HuH-7.5 (cell line): ENCODE data around the gene SERPINA10.

Experiments used
- DNase-seq: peaks from one replicate; pipeline ENCODE4 v3.0.0; 2011; ENCODE audit warnings: low spot score

The SERPINA10 gene, protein sequence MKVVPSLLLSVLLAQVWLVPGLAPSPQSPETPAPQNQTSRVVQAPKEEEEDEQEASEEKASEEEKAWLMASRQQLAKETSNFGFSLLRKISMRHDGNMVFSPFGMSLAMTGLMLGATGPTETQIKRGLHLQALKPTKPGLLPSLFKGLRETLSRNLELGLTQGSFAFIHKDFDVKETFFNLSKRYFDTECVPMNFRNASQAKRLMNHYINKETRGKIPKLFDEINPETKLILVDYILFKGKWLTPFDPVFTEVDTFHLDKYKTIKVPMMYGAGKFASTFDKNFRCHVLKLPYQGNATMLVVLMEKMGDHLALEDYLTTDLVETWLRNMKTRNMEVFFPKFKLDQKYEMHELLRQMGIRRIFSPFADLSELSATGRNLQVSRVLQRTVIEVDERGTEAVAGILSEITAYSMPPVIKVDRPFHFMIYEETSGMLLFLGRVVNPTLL

DNA sequence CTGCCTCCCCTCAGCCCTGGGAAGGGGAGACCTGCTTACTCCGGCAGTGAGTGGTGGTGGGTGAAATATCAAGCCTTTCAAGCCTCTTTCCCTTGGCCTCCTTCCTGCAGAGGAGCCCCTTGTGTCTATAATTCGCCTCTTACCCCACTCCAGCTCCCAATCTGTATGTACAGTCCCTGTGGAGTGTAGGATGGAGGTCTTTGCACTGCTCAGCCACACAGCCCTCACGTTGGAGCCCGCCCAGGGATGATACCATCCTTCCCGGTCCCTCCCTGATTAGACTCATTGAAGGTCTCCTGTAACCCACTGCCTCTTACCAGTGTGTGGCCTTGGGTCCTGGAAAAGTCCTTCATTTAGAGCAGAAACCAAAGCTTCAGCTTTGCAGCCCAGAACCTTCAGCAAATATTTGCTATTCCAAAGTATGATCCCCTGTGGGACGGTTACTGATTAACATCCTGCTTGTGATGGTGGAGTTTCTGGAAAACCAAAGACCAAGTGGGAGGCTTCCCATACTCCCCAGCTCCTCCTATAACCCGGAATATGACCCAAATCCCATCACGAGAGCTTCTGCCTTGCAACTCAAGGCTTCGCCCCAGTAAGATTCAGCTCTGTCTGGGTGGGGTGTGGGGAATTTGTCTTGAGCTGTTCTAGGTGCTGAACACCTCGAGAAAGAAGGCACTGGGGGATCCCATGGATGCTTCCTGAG is at the start of gene SERPINA10:
SERPINA10 (minus strand) TSS at position 397 of the 706 bp plus-strand sequence. CDS start 2,675 bp downstream, outside the sequence.
- DNase-seq = peak; percentile 58

DNA sequence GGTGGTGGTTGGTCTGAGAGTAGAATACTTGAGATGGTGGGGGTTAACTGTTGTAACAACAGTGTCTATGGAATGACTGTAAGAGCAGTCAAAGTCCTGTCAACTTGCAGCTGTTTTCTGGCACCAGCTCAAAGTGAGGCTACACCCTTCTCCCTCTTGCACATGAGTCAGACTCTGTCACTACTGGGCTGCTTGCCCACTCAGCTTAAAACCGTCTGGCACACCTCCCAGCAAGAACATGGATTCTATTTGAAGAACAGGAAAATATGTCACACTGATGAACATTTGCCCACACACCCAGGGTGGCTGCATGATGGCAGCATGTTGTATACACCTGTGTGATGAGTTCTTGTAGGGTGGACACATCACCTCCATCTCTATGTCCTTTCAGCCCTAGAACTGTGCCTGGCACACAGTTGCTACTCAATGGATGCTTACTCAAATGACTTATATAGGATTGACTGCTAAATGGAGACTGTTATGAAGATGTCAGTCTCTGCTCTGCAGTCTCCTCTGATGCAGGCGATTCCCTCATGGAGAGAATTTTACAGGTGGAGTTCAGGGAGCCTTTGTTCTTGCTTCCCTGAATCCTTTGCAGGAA is 49.4 kb upstream of the SERPINA10 start:
- peak; percentile 62 for DNase-seq

DNA sequence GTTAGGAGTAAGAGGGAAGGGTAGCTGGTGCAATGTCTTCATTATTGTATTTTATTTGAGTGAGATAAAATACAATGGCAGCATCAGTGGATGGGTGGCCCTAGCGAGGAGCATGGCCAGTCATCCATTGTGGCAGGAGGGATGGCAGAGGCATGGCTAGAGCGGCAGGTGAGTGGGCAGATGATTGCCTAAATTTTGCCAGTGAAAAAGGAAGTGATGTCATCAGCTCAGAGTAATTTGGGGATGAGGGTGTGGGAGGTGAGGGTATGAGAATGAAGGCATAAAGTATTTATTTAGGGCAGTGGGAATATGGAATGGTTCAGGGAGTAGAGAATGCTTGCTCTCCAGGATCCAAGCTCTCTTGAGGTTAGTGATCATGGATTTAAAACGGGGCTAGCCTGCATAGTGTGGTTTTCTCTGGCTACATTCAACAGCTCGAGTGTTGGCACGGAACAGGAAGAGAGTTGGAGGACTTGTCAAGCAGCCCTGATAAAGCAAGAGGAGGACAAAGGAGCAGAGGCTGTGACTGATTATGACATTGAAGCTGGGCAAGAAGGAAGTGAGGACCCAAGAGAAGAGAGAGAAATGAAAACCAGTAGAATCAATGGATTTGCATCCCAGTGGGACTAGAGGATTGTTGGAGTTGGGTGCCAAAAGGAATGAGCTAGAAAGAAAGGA is 48.7 kb upstream of the SERPINA10 start:
- DNase-seq = no peak

DNA sequence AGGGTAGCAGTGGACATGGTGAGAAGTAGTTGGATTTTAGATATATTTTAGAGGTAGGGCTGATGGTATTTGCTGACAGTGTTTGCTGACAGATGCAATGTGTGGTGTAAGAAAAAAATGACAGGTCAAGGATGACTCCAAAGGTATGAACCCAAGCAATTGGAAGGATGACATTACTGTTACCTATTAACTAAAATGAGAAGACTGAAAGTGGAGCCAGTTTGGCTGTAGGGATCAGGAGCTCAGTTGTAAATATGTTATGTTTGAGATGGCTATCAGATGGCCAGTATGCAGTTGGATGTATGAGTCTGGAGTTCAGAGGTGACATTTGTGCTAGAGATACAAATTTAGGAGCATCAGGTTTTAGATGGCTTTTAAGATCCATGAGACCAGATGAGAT is 47.5 kb upstream of the SERPINA10 start:
- peak; percentile 39 for DNase-seq

- DNase-seq = no peak
Observed at GRCh38 chr14:94338023-94338422, 45.0 kb upstream of the SERPINA10 start.

GRCh38 chr14:94337274-94337673 is 44.2 kb upstream of the SERPINA10 start:
- DNase-seq = no peak

GRCh38 chr14:94334872-94335271 is 41.8 kb upstream of the SERPINA10 start:
- no peak for DNase-seq

DNA sequence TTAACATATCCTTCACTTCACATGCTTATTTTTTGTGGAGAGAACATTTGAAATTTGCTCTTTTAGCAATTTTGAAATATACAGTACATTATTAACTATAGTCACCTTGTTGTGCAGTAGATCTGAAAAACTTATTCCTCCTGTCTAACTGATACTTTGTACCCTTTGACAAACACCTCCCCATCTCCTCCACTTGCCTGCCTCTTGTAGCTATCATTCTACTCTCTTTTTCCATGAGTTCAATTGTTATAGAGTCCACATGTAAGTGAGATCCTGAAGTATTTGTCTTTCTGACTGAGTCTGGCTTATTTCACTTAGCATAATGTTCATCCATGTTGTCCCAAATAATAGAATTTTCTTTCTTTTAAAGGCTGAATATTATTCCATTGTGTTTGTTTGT is 39.5 kb upstream of the SERPINA10 start:
- DNase-seq = no peak

GRCh38 chr14:94332063-94332583 is 39.1 kb upstream of the SERPINA10 start:
- DNase-seq = no peak

GRCh38 chr14:94331462-94331861 is 38.4 kb upstream of the SERPINA10 start:
- no peak for DNase-seq

DNA sequence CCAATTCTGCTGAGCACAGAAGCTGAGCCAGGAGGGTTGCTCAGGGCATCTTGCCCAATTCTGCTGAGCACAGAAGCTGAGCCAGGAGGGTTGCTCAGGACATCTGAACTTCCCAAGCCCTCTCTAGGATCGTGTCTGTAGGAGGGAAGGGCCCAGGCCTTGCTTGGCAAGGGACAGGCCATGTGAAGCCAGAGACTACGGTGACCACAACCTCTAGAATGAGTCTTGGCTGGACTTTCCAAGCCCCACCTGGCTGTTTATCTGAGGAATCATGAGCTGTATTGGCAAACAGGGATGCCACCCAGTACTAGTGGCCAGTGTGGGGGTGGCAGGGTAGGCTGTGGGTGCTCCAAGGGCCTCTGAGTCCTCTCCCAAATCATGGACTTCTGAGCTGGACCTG is 37.8 kb upstream of the SERPINA10 start:
- no peak for DNase-seq

DNA sequence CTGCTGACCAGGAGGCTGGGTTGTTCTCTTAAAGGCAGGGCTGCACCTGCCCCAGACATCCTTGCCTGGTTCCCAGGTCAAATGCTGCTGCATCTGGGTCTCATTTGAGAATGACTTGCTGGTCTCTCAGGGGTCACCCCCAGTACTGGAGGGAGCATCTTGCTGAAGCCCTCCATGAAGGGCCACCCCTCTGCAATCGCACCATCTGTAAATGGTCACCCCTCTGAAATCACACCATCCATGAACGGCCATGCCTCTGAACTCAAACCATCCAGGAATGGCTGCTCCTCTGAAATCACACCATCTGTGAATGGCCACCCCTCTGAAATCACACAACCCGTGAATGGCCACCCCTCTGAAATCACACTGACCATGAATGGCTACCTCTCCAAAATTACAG is 37.4 kb upstream of the SERPINA10 start:
- no peak for DNase-seq

DNA sequence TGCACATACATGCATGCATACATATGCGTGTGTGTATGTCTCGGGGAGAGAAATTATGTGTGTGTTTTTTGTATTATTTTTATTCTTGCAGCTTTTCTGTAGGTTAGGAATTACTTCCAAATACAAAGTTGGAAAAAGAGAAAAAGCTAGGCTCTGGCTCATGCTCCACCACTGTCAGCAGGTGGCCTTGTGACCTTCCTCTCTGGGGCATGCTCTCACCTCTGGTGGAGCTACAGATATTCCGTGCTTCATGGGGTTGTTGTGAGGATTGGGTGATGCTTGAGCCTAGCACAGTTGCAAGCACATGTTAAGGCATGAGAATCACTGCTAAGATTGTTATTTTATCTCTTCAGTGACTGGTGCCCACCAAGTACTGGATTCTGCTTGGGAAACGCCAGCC is 36.8 kb upstream of the SERPINA10 start:
- no peak for DNase-seq

- no peak for DNase-seq
Observed at GRCh38 chr14:94328196-94328595, 35.1 kb upstream of the SERPINA10 start.

DNA sequence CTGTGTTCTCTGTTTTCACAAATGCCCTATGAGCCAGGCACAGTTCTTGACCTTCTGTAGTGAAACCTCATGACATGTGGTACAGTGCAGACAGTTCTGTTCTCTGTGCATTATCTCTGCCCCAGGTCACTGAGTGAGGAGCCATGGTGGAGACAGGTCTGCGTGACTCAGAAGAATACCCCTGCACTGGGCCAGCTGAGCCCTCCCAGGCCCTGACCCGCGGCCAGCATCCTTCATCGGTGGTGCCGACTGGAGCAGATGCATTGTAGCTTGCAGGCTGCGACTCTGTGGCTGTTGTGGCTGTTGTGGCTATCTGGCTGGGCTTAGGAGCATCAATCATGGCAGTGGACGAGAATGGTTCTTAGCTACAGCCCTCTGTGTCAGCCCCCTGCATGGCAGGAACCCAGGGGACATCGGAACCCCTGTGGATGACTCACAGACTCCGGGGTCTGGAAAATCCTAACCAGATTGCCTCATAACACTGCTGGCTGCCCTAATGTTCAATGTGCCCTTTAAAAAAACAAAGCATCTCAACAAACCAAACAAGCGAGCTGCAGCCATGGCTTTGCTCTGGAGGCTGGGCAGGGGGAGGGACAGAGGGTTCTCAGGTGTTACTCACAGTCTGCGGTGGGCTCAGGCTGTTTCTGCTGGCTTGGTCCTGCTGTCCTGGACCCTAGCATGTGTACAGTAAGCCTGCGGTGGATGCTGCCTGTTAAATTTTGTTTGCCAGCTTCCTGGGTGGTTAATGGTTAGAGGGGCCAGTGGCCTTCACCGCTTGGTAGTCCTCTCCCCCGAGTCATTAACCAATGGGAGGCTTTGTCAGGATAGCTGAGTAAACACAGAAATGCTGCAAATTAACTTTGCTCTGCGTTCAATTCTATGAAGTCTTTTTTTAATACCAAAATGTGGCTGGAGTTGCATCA is 29.8 kb upstream of the SERPINA10 start, which contains the start of gene SERPINA6:
SERPINA6 (minus strand) TSS at position 689 of the 923 bp plus-strand sequence. CDS start 8,688 bp downstream, outside the sequence.
- DNase-seq = no peak

- no peak for DNase-seq
Observed at GRCh38 chr14:94321421-94322271, 28.6 kb upstream of the SERPINA10 start.

- no peak for DNase-seq
Observed at GRCh38 chr14:94320243-94320642, 27.2 kb upstream of the SERPINA10 start.

DNA sequence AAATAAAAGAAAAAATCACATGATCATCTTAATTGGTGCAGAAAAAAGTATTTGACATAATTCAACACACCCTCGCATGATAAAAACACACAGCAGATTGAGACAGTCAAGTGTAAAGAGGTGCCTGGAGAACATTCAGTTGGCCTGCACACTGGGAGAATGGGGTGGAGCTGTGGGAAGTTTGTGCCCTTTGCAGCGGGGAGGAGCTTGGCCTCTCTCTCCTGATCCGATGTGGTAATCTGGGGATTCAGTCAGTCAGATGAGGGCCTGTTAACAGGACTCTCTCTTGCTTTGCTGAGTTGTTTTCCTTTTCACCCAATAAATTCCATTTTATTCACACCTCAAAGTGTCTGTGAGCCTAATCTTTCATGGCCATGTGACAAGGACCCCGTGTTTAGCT is 24.2 kb upstream of the SERPINA10 start:
- no peak for DNase-seq

- DNase-seq = no peak
Observed at GRCh38 chr14:94316692-94317091, 23.6 kb upstream of the SERPINA10 start.

DNA sequence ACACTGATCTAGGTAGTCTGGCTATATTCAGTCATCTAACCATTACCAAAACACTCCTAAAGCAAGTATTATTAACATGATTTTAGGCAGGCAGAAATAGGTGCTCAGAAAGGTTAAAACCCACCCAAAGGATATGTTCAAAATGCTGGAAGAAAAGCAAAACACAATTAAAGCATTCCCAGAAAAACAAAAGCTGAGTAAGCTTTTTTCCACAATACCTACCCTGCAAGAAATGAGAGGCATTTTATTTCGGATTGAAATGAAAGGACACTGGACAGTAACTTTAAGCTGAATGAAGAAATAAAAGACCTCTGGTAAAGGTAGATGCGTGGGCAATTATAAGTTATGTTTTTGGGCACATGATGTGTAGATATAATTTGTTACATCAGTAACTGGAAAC is 21.8 kb upstream of the SERPINA10 start:
- no peak for DNase-seq
